PC-9 (cell line): ENCODE results near the gene RALGAPA2. TPM values are rescaled to one million over a fixed set of nuclear protein-coding genes. Genes with fewer than 3 reads are reported as not detected.

ENCODE experiments used
- BruUV-seq: library from RNA; stranded (reverse); fragments of 400-500 nt; replicated peaks from 2 replicates; lab custom pipeline; 2021; lab: Mats Ljungman, UMichigan
- CTCF ChIA-PET: fragments of 300-600 bp; sonication (Branson Sonifier 250); formaldehyde crosslinking; loops from one replicate; lab custom pipeline; 2022; ENCODE audit warnings: antibody characterized with exemption; lab: Charles Lee
- POLR2A ChIA-PET: fragments of 300-600 bp; sonication (Branson Sonifier 250); formaldehyde crosslinking; loops from one replicate; lab custom pipeline; 2022; ENCODE audit warnings: antibody characterized with exemption; ENCODE audit not compliant: unreplicated experiment; lab: Charles Lee
- DNase-seq, 2 experiments: peaks; one replicate each; pipeline versions ENCODE4 v3.0.0 to v3.0.0-alpha.2; 2015 to 2022; ENCODE audit warnings: mixed read lengths in 1 of 2
- H2AFZ ChIP-seq: fragments of 200-600 bp; sonication (generic); 2 replicates; pipeline ENCODE4 v1.8.1; 2017; ENCODE audit warnings: antibody characterized with exemption
- H3F3A ChIP-seq: fragments of 200-600 bp; sonication (generic); 2 replicates; pipeline ENCODE4 v1.8.1; 2017; ENCODE audit warnings: antibody characterized with exemption, mild to moderate bottlenecking, low read depth; ENCODE audit not compliant: insufficient read depth
- H3K27ac ChIP-seq: fragments of 200-600 bp; sonication (generic); 2 replicates; pipeline ENCODE4 v1.6.1; 2016; ENCODE audit warnings: mixed run types
- H3K27me3 ChIP-seq: fragments of 200-600 bp; sonication (generic); 2 replicates; pipeline ENCODE4 v1.6.1; 2016; ENCODE audit warnings: low read depth, mixed run types; ENCODE audit not compliant: insufficient read depth
- H3K36me3 ChIP-seq: fragments of 200-600 bp; sonication (generic); 2 replicates; pipeline ENCODE4 v1.6.1; 2016; ENCODE audit warnings: low read depth, mixed run types
- H3K4me1 ChIP-seq: fragments of 200-600 bp; sonication (generic); replicated peaks from 2 replicates; pipeline ENCODE4 v1.6.1; 2016; ENCODE audit warnings: mixed run types; ENCODE audit not compliant: insufficient read depth
- H3K4me2 ChIP-seq: fragments of 200-600 bp; sonication (generic); 2 replicates; pipeline ENCODE4 v1.6.1; 2017; ENCODE audit warnings: mixed run types
- H3K4me3 ChIP-seq: fragments of 200-600 bp; sonication (generic); 2 replicates; pipeline ENCODE4 v1.6.1; 2016; ENCODE audit warnings: mixed run types
- H3K79me2 ChIP-seq: fragments of 200-600 bp; sonication (generic); 2 replicates; pipeline ENCODE4 v1.6.1; 2017; ENCODE audit warnings: low read depth, mixed run types
- H3K9me2 ChIP-seq: fragments of 200-600 bp; sonication (generic); 2 replicates; pipeline ENCODE4 v1.8.1; 2017; ENCODE audit warnings: mild to moderate bottlenecking; ENCODE audit not compliant: insufficient read depth
- H3K9me3 ChIP-seq: fragments of 200-600 bp; sonication (generic); 2 replicates; pipeline ENCODE4 v1.8.1; 2016; ENCODE audit warnings: low read depth; ENCODE audit not compliant: insufficient read depth
- H4K20me1 ChIP-seq: fragments of 200-600 bp; sonication (generic); 2 replicates; pipeline ENCODE4 v1.8.1; 2017; ENCODE audit not compliant: insufficient read depth
- CTCF ChIP-seq: fragments of 200-600 bp; sonication (generic); conservative IDR thresholded peaks from 2 replicates; pipeline ENCODE4 v1.6.1; 2017; ENCODE audit warnings: mixed run types, antibody characterized with exemption, mild to moderate bottlenecking, moderate library complexity
- EZH2 ChIP-seq: fragments of 200-600 bp; sonication (generic); IDR thresholded peaks from 2 replicates; pipeline ENCODE4 v1.8.0; 2017; ENCODE audit warnings: antibody characterized with exemption, low read depth
- intact Hi-C: fragments of 100-400 bp; cut with micrococcal nuclease; formaldehyde crosslinking; loops from one replicate; pipeline ENCODE4 v1.10.0; 2022; ENCODE audit not compliant: unreplicated experiment
- total RNA-seq: library from RNA; stranded (reverse); gene quantifications from 2 replicates; pipeline ENCODE4 v1.2.3, GENCODE V29; 2021

The RALGAPA2 gene
- total RNA-seq, 1 experiment from 2014 or later, result 28.7 TPM

- H3K9me2 ChIP-seq, result no peaks in the 10 kb centered on the region
- intact Hi-C loops, result no loop called here
- TF ChIP-seq CTCF (no peak), EZH2 (no peak)
- no peaks in the 10 kb centered on the region for H3K9me3 ChIP-seq
- no peak overlapping the region for H3K27ac ChIP-seq
- no peaks in the 10 kb centered on the region for H3K36me3 ChIP-seq
- no peak overlapping the region for H2AFZ ChIP-seq
- BruUV-seq, result no TSS peak
- no peak overlapping the region for H3K4me2 ChIP-seq
- H3K4me1 ChIP-seq, result no peaks in the 10 kb centered on the region
- no peak overlapping the region for H3K4me3 ChIP-seq
- no peaks in the 10 kb centered on the region for H3K27me3 ChIP-seq
- no peak for DNase-seq
- CTCF ChIA-PET, result no interaction called here
- H4K20me1 ChIP-seq, result no peaks in the 10 kb centered on the region; the same call in 1 of the 2 replicates
- POLR2A ChIA-PET, result no interaction called here
- no peaks in the 10 kb centered on the region for H3F3A ChIP-seq
- H3K79me2 ChIP-seq, result no peaks in the 10 kb centered on the region
Measured at GRCh38 chr20:20687319-20687718, 25.1 kb downstream of the RALGAPA2 start.

GRCh38 chr20:20685635-20686034 lies 26.8 kb downstream of the RALGAPA2 start:
- Histone ChIP-seq H3K27ac (no peak overlapping the region), H3K9me2 (no peaks in the 10 kb centered on the region), H3K4me3 (no peak overlapping the region), H4K20me1 (no peaks in the 10 kb centered on the region), H3K79me2 (no peaks in the 10 kb centered on the region), H3F3A (no peaks in the 10 kb centered on the region), H3K27me3 (no peaks in the 10 kb centered on the region), H3K9me3 (no peaks in the 10 kb centered on the region), H2AFZ (no peak overlapping the region), H3K4me1 (no peaks in the 10 kb centered on the region), H3K36me3 (no peaks in the 10 kb centered on the region), H3K4me2 (no peak overlapping the region)
- ChIA-PET CTCF (no interaction called here), POLR2A (no interaction called here)
- DNase-seq, result no peak
- intact Hi-C loops, result no loop called here
- no TSS peak for BruUV-seq
- TF ChIP-seq EZH2 (no peak), CTCF (no peak)

GRCh38 chr20:20683481-20684321 lies 28.7 kb downstream of the RALGAPA2 start:
- Histone ChIP-seq H3K79me2 (no peaks in the 10 kb centered on the region), H3F3A (no peaks in the 10 kb centered on the region), H3K27ac (no peak overlapping the region), H3K9me3 (no peaks in the 10 kb centered on the region), H3K27me3 (no peaks in the 10 kb centered on the region), H3K4me3 (no peak overlapping the region), H3K4me2 (no peak overlapping the region), H3K4me1 (no peaks in the 10 kb centered on the region), H3K9me2 (no peaks in the 10 kb centered on the region), H4K20me1 (no peaks in the 10 kb centered on the region), H2AFZ (no peak overlapping the region), H3K36me3 (no peaks in the 10 kb centered on the region)
- intact Hi-C loops, result no loop called here
- CTCF ChIA-PET, result no interaction called here
- BruUV-seq, result no TSS peak
- TF ChIP-seq CTCF (no peak), EZH2 (no peak)
- no peak for DNase-seq
- POLR2A ChIA-PET, result no interaction called here
